Esophagus muscularis mucosa (tissue), 4 donors: ENCODE measurements around the gene FAM124B. TPM values are rescaled to one million over a fixed set of nuclear protein-coding genes. Genes with fewer than 3 reads are reported as not detected.
A peak's percentile ranks its signal among the peaks of the same experiment; 100 is the strongest.

Experiments
- DNase-seq: peaks from one replicate; pipeline ENCODE4 v3.0.0-alpha.2; 2017; ENCODE audit errors: extremely low spot score
- H3K27ac ChIP-seq, 4 donors: fragments of 200-600 bp; sonication (generic); replicated peaks in 1 of 4; 1 replicate in 3 of 4; 2 replicates in 1 of 4; pipeline ENCODE4 v1.5.1; 2016 to 2019; ENCODE audit warnings: mild to moderate bottlenecking in 1 of 4
- H3K27me3 ChIP-seq, 4 donors: fragments of 200-600 bp; sonication (generic); one replicate each; pipeline versions ENCODE4 v1.5.1 to v1.6.0; 2016 to 2019
- H3K36me3 ChIP-seq, 4 donors: fragments of 200-600 bp; sonication (generic); one replicate each; pipeline ENCODE4 v1.5.1; 2016 to 2019
- H3K4me1 ChIP-seq, 4 donors: fragments of 200-600 bp; sonication (generic); one replicate each; pipeline ENCODE4 v1.5.1; 2016 to 2019
- H3K4me3 ChIP-seq, 4 donors: fragments of 200-600 bp; sonication (generic); 1 replicate in 2 of 4; 2 replicates in 2 of 4; pipeline ENCODE4 v1.5.1; 2016 to 2019; ENCODE audit warnings: mild to moderate bottlenecking in 4 of 4, moderate library complexity in 1 of 4
- H3K9me3 ChIP-seq, 4 donors: fragments of 200-600 bp; sonication (generic); 1 replicate in 3 of 4; 2 replicates in 1 of 4; pipeline ENCODE4 v1.5.1; 2016 to 2019
- CTCF ChIP-seq, 3 experiments: fragments of 200-600 bp in 2 of 3; fragments of 450-650 bp in 1 of 3; sonication (generic) in 2 of 3; IDR thresholded peaks; one replicate each; pipeline ENCODE4 v1.5.1; 2017 to 2019; ENCODE audit warnings: antibody characterized with exemption in 3 of 3, mild to moderate bottlenecking in 2 of 3, moderate library complexity in 1 of 3
- EP300 ChIP-seq: sonication (generic); formaldehyde crosslinking; IDR thresholded peaks from one replicate; pipeline ENCODE4 v1.6.1; 2017; ENCODE audit warnings: antibody characterized with exemption
- POLR2A ChIP-seq: fragments of 450-650 bp; IDR thresholded peaks from one replicate; pipeline ENCODE4 v1.6.1; 2017; ENCODE audit warnings: antibody characterized with exemption, moderate library complexity, mild to moderate bottlenecking, low read depth
- POLR2AphosphoS5 ChIP-seq, 2 donors: sonication (generic); formaldehyde crosslinking; IDR thresholded peaks; one replicate each; pipeline ENCODE4 v1.6.1; 2017; ENCODE audit warnings: antibody characterized with exemption in 2 of 2
- WGBS: methylation state at CpG from one replicate; pipeline ENCODE4 v1.1.5; 2018; 5-methylcytosine and 5-hydroxymethylcytosine counted together
- intact Hi-C: fragments of 100-400 bp; cut with DNase I; formaldehyde crosslinking; loops from one replicate; pipeline ENCODE4 v1.15.1; 2023
- total RNA-seq, 4 donors: library from RNA; depleted of rRNA; stranded (reverse); fragments of >200 nt; gene quantifications; one replicate each; pipeline versions ENCODE4 v1.1.0 to v1.2.1, GENCODE V29; 2016

Gene FAM124B
- total RNA-seq, 4 donors from 2014 or later, result 2.3 to 6.2 (median 3.7) TPM

- WGBS, result 84% methylated on average over 6 of the region's 6 CpGs
- DNase-seq, result no peak
- H3K9me3 ChIP-seq, result no peaks in the 10 kb centered on the region
- TF ChIP-seq POLR2AphosphoS5 (IDR thresholded peaks at IDR 0.05), result no peak
- no peak for TF ChIP-seq CTCF (IDR thresholded peaks at IDR 0.05)
- TF ChIP-seq EP300, result no peak
- TF ChIP-seq POLR2A, result no peak
- H3K27ac ChIP-seq, result no peak overlapping the region
- H3K4me1 ChIP-seq, result no peaks in the 10 kb centered on the region
- intact Hi-C loops, result no loop called here
- no peak overlapping the region for H3K4me3 ChIP-seq
- H3K36me3 ChIP-seq, result no peaks in the 10 kb centered on the region
- H3K27me3 ChIP-seq, result no peaks in the 10 kb centered on the region
These were observed 29.3 kb downstream of the FAM124B start for GRCh38 chr2:224372641-224373040.

GRCh38 chr2:224369028-224369632, 32.8 kb downstream of the FAM124B start:
- no peaks in the 10 kb centered on the region for H3K27me3 ChIP-seq
- H3K4me3 ChIP-seq, result no peak overlapping the region
- H3K9me3 ChIP-seq, result no peaks in the 10 kb centered on the region
- WGBS, result 59% methylated on average over 7 of the region's 7 CpGs
- no peaks in the 10 kb centered on the region for H3K36me3 ChIP-seq
- intact Hi-C loops, result no loop called here
- peak; percentile 59 to 71 (median 60) for TF ChIP-seq CTCF (IDR thresholded peaks at IDR 0.05)
- no peak for TF ChIP-seq POLR2A
- no peak overlapping the region for H3K27ac ChIP-seq
- no peaks in the 10 kb centered on the region for H3K4me1 ChIP-seq
- DNase-seq, result no peak

GRCh38 chr2:224366267-224366844, 35.6 kb downstream of the FAM124B start:
- H3K4me3 ChIP-seq, result no peak overlapping the region
- no peak for DNase-seq
- intact Hi-C loops, result no loop called here
- no peaks in the 10 kb centered on the region for H3K27me3 ChIP-seq
- WGBS, result 69% methylated on average over 3 of the region's 3 CpGs
- TF ChIP-seq POLR2A, result no peak
- no peak for TF ChIP-seq EP300
- no peak for TF ChIP-seq CTCF (IDR thresholded peaks at IDR 0.05)
- no peak for TF ChIP-seq POLR2AphosphoS5 (IDR thresholded peaks at IDR 0.05)
- H3K9me3 ChIP-seq, result no peaks in the 10 kb centered on the region
- H3K27ac ChIP-seq, result no peak overlapping the region
- no peaks in the 10 kb centered on the region for H3K36me3 ChIP-seq
- no peaks in the 10 kb centered on the region for H3K4me1 ChIP-seq

GRCh38 chr2:224365331-224365730, 36.6 kb downstream of the FAM124B start:
- Histone ChIP-seq H3K4me3 (no peak overlapping the region), H3K27me3 (no peaks in the 10 kb centered on the region), H3K4me1 (no peaks in the 10 kb centered on the region), H3K9me3 (no peaks in the 10 kb centered on the region), H3K36me3 (no peaks in the 10 kb centered on the region), H3K27ac (no peak overlapping the region)
- no peak for DNase-seq
- 87% methylated on average over 9 of the region's 9 CpGs for WGBS
- intact Hi-C loops, result no loop called here
- TF ChIP-seq POLR2A, result no peak
- TF ChIP-seq EP300, result no peak
- TF ChIP-seq CTCF (IDR thresholded peaks at IDR 0.05), result no peak
- no peak for TF ChIP-seq POLR2AphosphoS5 (IDR thresholded peaks at IDR 0.05)

- H3K36me3 ChIP-seq, result no peaks in the 10 kb centered on the region
- H3K4me1 ChIP-seq, result no peaks in the 10 kb centered on the region
- H3K9me3 ChIP-seq, result no peaks in the 10 kb centered on the region
- WGBS, result 91% methylated on average over 3 of the region's 3 CpGs
- H3K27me3 ChIP-seq, result no peaks in the 10 kb centered on the region
- DNase-seq, result no peak
- H3K27ac ChIP-seq, result no peak overlapping the region
- intact Hi-C loops, result no loop called here
- no peak for TF ChIP-seq POLR2A
- TF ChIP-seq CTCF (IDR thresholded peaks at IDR 0.05), result no peak
- no peak for TF ChIP-seq EP300
- TF ChIP-seq POLR2AphosphoS5 (IDR thresholded peaks at IDR 0.05), result no peak
- H3K4me3 ChIP-seq, result no peak overlapping the region
These were observed 38.6 kb downstream of the FAM124B start for GRCh38 chr2:224363281-224363680.
